NK-92 (cell line): Measurements from ENCODE around the gene ASCL1.

Source experiments
- DNase-seq: peaks from one replicate; lab custom pipeline; 2025; ENCODE audit not compliant: unreplicated experiment; lab: John Stamatoyannopoulos, UW

ASCL1 gene

DNA sequence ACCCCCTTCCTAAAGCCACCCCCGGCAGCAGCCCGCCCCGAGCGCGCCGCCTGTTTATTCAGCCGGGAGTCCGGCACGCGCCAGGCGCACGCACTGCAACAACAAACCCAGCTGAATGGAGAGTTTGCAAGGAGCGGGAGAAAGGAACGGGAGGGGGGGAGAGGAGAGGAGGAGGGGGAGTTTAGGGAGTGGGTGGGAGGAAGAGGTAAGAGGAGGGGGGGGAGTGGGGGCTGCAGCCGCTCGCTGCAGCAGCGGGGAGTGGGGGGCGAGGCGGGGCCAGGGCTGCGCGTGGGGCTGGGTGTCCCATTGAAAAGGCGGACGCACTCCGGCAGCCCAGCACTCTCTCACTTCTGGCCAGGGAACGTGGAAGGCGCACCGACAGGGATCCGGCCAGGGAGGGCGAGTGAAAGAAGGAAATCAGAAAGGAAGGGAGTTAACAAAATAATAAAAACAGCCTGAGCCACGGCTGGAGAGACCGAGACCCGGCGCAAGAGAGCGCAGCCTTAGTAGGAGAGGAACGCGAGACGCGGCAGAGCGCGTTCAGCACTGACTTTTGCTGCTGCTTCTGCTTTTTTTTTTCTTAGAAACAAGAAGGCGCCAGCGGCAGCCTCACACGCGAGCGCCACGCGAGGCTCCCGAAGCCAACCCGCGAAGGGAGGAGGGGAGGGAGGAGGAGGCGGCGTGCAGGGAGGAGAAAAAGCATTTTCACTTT, at the start of gene ASCL1:
ASCL1 (plus strand) TSS at position 336 of the 712 bp plus-strand sequence. CDS start 571 bp downstream, outside the sequence.
- no peak for DNase-seq

- no peak for DNase-seq
These were observed 49.6 kb upstream of the ASCL1 start for GRCh38 chr12:102907918-102908317.

DNA sequence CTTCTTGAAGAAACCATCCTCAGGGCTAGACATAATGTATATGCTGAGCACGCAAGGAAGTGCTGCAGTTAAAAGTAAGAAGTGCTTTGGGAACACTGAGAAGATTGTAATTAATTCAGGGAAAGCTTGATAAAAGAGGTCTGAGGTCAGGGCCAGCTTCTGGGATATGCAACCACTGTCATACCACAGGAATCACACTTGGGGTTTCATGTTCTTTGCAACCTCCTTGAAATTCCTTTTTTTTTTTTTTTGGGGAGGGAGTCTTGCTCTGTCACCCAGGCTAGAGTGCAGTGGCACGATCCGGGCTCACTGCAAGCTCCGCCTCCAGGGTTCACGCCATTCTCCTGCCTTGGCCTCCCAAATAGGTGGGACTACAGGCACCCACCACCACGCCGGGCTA, 47.3 kb upstream of the ASCL1 start:
- no peak for DNase-seq

DNA sequence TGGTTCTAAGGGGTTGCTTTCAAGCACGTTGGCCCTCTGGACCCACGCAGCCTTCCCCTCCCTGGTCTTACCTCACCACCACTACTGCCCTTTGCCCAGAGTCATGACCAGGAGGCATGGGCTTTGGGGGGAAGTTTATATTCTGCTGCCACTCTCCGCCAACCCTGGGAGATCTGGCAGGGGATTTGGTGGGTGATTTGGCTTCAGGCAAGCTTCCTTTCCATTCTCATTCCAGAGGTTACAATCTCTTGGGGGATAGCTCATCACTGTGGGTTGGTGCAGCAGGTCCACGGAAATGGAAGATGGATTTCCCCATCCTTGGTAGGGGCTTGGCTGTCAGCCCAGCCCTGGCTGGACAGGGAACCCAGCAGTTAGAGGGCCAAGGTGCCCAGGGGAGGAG, 46.7 kb upstream of the ASCL1 start:
- no peak for DNase-seq

GRCh38 chr12:102911320-102911719, 46.2 kb upstream of the ASCL1 start:
- no peak for DNase-seq

DNA sequence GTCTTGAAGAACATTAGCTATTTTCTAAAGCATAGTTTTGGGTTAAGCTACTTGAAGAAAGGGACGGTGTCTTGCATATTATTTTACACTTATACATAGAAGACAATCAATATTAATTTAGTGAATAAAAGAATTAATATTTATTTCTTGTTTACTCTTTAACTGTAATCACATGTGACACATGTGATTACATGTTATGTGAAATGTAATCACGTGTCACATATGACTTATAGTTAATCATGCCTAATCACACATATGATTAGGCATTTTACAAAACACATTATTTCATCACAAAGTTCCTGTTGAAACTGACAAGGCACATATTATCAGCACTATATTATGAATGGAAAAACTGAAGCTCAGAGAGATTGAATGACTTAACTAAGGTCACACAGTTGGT, 45.2 kb upstream of the ASCL1 start:
- no peak for DNase-seq

DNA sequence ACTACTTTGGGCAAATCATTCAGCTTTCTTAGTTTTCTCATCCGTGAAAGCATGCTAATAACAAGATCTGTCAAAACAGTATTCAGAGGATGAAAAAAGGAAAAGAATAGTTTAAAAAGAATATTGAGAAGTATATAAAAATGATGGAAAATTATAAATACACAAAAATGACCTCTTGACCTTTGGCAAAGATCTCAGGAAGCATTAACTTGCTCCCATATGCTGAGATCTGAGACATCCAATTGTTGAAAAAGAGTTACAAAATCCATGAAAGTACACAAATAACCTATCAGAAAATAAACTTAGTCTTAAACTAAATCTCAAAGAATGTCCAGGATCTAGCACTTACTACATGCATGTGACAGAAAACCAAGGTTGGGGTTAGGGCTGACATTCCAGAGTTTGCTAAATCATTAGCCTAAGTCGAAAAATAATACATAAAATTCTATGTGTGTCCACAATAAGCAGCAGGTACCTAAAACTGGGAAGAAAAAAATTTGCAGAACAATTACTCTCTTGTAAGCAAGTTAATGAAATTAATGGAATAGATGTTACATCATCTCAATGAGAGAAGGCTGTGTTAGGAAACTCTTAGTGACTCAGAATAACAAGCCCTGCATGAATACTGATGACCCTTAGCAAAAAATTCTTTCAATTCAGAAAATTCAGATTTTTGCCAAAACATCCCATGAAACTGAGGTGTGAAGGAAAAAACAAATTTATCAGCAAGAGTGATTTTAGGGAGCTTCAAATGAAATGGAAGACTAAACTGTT, 43.8 kb upstream of the ASCL1 start:
- DNase-seq, result no peak

DNA sequence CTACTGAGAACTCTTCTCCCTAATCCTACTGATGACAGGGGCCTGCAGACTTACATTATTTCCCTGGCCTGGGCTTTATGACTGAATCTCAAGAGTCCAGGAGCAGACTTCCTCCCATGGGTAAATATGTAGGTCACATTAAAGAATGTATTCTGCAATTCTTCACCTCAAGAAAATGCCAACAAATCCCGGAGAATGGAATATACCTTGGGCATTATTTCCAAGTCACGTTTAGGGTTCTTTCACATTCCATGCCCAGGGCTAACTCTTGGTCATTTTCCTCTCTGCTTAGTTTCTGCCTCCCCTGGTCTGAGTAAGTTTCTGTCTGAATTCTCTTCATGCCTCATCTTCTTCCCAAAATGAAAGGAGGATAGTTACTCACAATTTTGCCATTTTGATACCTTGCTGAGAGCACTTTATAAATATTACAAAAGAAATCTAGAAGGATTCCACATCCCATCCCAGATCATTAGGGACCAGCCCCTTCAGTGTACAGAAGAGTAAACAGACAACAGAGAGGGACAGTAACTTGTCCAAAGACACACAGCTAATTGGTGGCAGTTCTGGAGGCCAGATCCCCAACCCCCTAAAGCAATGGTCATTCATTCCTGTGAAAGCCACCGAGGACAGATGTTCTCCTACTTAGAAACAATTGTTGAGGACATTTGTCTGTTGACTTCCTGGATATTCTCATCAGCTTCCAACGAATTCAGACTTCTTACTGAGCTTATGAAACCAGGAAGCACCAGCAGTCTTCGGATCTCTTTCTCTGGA, 41.0 kb upstream of the ASCL1 start:
- no peak for DNase-seq

- DNase-seq, result no peak
These were observed 40.3 kb upstream of the ASCL1 start, which contains the start of gene PAH for GRCh38 chr12:102917026-102917787. TSS of gene PAH (minus strand) at chr12:102917244. CDS start at chr12:102917130, 114 bp downstream.

GRCh38 chr12:102918840-102919239, 38.6 kb upstream of the ASCL1 start:
- DNase-seq, result no peak

DNA sequence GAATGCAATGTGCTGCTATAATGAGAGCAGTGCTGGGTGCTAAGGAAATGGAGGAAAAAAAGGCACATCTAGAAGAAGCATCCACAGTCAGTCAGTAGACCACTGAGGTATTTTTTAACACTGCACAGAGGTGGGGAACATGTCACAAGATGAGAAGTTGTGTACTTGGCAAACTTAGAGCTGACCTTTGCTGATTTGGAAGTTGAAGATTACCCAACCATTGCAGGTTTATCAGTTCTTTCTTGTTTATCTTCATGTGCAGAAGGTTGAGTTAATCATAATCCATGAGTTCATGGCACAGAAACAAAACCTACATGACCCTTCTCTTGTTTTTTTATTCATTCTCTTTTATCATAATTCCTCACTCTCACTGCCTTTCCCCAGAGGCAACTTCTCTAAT, 37.2 kb upstream of the ASCL1 start:
- no peak for DNase-seq

DNA sequence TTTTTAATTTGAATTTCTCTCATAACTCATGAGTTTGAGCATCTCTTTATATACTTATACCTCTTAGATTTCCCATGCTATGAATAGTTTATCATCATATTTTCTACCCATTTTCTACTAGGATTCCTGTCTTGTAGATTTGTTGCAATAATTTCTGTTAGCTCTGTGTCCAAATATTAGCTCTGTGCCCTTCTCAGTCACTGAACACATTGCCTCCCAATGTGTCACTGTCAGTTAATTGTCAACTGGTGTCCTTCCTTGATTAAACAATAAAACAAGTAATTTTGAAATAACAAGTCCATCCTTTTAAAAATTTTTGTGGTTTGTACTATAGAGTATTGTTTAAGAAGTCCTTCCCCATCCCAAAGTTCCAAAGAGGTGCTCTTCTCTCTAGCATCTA, 36.2 kb upstream of the ASCL1 start:
- DNase-seq, result no peak

- DNase-seq, result no peak
These were observed 30.3 kb upstream of the ASCL1 start for GRCh38 chr12:102927220-102927619.

GRCh38 chr12:102933168-102933567, 24.3 kb upstream of the ASCL1 start:
- no peak for DNase-seq

- DNase-seq, result no peak
These were observed 18.4 kb upstream of the ASCL1 start for GRCh38 chr12:102939059-102939458.

DNA sequence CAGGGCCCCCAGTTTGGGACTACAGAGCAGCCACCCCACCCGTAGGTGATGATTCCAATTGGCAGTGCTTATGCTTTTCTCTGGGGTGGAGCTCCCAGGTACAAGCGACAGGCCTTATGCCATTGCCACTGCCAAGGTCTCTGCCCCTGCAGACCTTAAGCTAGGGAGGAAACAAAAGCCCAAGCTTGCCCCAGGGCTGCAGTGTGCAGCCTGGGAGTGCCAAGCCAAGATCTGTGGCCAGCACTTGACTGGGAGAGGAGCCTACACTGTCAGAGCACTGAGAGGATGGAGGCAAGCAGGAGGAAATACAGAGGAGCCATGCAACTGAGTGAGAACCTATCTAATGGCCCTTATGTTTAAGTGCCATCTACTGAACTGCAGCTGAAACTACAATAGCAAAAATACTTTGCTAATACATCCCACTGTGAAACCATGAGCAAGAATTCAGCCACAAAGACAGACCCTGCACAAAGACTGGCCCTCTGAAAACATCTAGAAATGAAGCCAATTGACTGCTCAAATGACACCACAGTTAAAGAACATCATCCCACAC, 17.7 kb upstream of the ASCL1 start:
- DNase-seq, result no peak

DNA sequence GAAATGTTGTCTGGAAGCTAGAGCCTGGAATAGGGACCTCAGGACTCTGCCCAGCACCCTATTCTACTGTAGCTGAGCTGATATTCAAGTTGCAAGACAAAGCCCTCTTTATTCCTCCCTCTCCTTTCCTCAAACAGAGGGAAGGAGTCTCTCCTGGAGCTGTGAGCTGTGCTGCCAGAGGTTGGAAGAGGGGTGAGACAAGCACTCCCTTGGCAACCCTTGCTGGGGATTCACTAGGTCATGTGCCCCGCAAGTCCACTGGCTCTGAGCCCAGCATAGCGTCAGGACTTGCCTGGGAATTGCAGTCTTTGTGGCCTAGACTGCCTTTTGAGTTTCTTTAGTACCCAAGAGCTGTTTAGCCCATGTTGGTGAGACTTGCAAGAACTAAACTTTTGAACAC, 11.4 kb upstream of the ASCL1 start:
- DNase-seq, result no peak

- DNase-seq, result no peak
These were observed 8.5 kb upstream of the ASCL1 start for GRCh38 chr12:102948941-102949352.

DNA sequence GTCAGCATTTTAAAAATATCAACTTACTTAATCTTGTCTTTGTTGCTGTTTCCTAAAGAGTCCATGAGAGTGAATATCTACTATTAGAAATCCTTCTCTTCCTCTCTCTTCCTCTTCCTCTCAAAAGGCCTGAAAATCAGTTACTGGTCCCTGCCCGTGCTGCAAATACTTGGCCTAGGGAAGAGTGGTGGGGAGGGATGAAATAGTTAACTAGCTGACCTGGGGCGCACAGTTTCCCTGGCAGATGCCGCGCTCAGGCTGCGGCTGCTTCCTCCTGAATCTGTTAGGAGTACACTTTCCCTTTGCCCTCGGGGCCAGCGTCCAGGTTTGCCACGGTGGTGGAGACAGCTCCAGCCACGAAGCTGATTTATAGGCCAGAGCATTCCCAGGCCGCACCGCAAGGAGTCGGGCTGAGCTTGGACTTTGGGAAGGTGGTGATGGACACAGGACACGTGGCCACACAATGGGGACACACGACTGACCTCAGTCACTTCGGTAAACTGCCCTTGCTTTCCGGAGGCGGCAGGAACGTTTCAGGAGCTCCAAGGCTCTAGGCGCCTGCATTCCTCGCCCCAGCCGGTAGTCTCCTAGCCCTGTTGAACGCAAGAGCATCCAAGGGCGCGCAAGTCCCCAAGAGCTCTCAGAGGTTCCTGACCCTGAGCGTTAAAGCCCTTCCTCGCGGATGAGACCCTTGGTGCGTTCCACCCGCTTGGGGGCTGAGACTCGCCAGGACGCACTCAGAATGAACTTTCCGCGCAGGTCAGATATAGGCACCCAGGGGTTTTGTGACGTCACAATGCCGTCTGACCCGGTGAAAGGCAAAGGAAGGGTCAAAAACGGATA, 7.1 kb upstream of the ASCL1 start:
- no peak for DNase-seq
